Suppressor macrophage treated with lipopolysaccharide for 4 hours (primary cell): ENCODE results near the gene CCNC.

Experiments used
- DNase-seq: peaks from one replicate; pipeline ENCODE4 v3.0.0-alpha.2; 2020

Gene CCNC, protein sequence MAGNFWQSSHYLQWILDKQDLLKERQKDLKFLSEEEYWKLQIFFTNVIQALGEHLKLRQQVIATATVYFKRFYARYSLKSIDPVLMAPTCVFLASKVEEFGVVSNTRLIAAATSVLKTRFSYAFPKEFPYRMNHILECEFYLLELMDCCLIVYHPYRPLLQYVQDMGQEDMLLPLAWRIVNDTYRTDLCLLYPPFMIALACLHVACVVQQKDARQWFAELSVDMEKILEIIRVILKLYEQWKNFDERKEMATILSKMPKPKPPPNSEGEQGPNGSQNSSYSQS

DNA sequence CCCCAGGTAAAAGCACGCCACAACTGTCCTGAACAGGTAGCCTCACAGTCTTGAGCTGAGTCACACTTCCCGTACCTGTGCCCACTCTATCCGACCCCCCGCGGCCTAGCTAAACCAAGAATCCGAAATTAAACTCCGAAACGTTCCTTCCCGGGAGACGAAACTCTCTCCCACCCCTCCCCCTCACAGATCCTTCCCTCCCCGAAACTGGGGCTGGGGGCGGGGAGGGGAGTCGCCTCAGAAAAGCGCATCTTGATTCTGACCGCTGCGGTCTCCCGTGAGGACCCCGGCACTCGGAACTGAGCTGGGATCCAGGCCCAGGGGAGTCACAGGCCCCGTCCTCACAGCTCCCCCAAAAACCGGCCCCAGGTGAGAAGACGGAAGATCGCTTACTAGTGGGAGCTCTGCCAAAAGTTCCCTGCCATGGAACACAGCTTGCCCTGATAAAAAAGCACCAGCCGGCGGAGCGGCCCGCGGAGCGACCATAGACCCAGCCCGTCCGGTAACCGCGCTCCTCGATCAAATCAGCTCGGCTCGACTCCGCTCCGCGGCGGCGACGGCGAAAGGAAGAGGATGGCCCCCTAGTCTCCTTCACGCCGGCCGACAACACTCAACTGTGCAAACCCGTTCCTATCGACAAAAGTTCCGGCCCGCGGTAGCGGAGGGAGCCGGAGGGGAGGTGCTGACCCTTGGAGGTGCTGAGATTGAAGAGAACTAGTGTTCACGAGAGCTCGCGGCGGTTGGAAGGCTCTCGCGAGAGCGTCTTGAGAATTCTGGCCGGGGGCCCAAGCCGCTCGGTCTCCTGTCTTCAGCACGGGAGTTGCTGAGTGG, at the start of gene CCNC:
TSS of gene CCNC (minus strand) at position 558 of the 831 bp plus-strand sequence. CDS start at position 425, 133 bp downstream.
- peak; percentile 92 for DNase-seq

DNA sequence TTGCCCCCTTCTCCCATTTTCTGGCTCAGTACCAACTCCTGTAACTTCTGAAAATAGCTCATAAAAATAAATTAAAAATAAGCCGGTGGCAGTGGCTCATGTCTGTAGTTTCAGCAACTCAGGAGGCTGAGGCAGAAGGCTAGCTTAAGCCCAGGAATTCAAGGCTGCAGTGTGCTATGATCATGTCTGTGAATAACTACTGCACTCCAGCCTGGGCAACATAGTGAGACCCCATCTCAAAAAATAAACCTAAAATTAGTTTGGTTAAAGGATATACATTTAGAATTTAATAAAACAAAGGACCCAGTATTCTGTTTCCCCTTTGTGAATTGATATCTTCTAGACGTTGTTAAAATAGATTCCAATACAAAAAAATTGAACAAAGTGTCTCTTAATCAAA, 48.7 kb upstream of the CCNC start:
- no peak for DNase-seq

DNA sequence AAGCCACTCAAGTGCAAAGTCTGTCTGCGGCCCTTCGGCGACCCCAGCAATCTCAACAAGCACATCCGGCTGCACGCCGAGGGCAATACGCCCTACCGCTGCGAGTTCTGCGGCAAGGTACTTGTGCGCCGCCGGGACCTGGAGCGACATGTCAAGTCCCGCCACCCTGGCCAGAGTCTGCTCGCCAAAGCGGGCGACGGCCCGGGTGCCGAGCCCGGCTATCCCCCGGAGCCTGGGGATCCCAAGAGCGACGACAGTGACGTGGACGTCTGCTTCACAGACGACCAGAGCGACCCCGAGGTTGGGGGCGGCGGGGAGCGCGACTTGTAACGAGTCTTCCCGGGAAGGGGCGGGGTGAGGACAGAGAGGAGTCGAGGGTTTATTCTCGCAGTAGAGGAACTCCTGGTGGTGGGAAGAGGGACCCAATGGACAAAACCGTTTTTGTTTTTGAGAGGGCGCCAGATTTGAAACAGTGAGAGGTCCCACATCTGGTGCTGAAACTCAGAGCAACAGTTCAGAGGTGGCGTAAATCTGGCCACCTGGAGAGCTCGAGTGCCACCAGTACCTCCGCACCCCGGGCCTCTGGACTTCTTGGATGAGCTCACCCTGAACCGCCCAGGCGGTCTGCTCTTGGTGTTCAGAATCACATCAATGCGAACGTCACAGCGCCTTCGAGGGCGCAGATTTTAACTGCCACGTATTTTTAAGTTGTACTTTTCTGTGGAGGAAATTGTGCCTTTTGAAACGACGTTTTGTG, 46.1 kb upstream of the CCNC start:
- peak; percentile 23 for DNase-seq

DNA sequence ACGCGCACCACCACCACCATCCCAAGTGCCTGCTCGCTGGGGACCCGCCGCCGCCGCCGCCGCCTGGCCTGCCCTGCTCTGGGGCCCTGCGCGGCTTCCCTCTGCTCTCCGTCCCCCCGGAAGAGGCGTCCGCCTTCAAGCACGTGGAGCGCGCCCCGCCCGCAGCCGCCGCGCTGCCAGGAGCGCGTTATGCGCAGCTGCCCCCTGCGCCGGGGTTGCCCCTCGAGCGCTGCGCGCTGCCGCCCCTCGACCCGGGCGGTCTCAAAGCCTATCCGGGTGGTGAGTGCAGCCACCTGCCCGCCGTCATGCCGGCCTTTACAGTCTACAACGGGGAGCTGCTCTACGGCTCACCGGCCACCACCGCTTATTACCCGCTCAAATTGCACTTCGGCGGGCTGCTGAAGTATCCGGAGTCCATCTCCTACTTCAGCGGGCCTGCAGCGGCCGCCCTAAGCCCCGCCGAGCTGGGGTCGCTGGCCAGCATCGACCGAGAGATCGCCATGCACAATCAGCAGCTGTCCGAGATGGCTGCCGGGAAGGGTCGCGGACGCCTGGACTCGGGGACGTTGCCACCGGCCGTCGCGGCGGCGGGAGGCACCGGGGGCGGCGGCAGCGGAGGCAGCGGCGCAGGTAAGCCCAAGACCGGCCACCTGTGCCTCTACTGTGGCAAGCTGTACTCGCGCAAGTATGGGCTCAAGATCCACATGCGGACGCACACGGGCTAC, 45.4 kb upstream of the CCNC start:
- peak; percentile 34 for DNase-seq

DNA sequence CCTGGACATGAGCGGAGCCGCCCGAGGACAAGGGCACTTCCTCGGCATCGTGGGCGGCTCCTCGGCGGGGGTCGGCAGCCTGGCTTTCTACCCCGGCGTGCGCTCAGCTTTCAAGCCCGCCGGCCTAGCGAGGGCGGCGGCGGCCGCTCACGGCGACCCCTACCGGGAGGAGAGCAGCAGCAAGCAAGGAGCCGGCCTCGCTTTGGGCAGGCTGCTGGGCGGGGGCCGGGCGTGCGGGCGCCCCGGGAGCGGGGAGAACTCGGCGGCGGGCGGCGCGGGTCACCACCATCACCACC, 44.9 kb upstream of the CCNC start:
- peak; percentile 60 for DNase-seq

DNA sequence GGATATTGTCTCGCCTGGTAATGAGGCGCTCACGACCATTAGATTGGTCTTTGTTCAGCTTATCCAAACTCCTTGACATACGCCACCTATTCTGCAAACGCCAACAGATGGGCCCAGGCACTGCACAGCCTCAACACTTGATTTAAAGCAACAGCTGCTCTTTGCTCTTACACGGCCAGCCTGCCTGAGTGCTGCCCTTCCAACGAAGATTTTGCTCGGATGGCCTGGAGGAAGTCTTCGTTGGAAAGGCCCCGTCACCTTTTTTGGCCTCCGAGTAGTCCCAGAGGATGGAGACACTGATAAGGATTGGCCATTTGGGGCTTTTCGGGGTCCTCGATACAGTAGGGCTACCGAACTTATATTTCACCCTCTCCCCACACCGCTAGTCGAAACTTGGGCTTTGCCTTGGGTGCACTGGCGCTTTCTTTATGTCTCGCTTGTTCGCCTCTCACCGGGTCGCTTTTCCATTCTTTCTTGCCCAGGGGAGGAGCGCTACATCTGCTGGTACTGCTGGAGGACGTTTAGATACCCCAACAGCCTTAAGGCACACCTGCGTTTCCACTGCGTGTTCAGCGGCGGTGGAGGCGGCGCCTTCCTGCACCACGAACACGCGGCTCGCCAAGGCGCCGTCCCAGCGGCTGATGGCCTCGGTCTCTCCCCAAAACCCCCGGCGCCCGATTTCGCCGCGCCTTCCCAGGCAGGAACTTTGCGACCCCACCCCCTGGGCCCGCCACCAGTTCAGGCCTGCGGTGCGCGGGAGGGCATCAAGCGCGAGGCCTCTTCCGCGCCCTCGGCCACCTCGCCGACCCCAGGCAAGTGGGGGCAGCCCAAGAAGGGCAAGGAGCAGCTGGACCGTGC, 44.3 kb upstream of the CCNC start:
- no peak for DNase-seq

DNA sequence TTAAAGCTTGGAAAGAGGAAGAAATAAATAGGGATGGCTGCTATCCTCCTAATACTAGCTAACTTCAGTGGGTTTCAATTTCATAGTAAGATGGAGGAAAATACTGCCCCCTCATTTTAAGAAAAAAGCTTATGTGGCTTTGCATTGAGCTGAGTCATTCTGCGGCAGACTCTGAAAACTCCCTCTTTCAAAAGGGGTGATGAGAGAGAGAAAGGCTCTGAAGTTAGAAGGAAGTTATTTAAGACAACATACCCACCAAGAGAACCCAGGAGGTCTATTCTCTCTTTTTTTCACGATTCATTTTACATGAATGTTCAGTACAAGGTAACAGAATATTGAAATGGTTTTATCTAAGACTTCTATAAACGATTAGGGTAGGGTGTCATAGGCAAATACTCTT, 42.7 kb upstream of the CCNC start:
- DNase-seq: peak; percentile 49

DNA sequence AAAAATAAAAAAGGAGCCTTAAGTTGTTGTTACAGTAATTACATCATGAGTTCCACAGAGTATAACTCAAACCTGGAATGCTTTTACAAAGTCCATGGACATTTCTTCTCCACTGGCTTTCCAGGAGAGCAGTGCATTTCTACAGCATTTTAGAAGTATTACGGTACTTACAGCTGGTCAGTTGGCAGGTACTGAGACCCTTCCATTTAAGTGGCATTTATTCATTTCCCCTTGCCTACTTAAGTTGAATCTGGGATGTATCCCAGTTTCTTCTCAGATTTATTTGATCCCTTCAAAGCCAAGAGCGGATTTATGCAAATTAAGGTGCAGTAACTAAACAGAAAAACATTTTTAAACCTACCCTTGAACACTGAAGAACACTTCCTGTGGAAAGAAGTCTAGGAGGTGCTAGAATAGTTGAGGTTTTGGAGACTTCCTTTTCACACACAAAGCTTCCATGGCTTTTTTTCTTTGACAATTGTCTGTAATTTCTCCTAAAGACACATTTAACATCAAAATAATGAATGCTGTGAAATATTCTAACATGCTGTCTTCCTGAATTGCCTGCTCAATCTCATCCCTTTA, 41.5 kb upstream of the CCNC start:
- no peak for DNase-seq

DNA sequence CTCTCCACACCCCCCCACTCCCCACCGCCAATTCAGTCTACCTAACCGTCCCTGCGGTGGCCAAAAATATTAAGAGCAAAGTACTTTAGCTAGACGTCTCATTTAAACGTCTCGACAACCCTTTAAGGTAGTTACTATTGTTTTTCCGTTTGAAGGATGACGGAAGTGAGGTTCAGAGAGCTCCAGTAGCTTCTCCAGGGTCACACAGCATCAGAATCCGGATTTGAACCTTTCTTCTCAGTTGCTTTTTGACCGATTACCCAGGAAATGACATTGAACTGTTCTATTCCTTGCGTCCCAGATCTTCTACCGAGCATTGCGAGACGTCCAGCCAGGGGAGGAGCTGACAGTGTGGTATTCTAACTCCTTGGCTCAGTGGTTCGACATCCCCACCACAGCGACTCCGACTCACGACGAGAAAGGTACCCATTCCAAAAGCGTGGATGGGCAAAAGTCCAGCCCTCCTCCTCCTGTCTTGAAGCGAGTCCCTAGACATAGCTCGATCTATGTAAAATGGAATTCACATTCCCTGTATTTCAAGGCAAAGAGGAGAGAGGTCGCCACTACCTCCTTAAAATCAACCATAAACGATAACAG, 40.5 kb upstream of the CCNC start:
- no peak for DNase-seq

DNA sequence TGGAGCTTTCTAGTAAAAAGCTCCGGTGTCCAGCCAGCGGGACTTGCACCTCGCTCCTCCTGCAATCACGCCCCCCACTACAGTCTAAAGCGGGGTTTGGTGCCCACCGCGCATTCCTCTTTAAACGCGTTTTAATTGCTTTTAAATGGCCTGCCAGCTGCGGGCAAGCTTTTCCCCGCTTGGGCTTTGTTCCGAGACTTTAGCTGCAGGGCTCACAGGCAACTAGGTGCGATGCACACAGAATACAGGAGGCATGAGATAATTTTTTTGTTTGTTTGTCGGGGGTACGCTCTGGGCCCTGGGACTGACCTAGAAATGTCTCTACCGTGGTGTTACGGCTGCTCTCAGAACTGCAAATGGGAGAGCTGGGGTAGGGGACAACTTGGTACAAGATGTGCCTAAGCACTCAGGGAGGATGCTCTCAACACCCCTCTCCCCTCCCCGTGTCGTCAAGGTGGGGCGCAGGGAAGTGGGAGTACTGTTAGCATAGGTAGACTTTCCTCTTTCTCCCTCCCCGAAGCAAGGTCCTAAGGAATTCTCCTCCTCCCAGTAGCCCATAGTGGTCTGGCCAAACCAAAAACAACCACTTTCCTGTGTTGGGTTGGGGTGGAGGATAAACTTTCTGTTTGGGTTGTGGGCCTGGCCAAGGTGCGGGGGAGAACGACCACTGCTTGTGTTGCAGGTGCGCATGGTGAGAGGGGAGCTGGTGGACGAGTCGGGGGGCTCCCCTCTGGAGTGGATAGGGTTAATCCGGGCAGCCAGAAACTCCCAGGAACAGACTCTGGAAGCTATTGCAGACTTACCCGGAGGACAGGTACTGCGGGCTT, 39.8 kb upstream of the CCNC start:
- DNase-seq: no peak

DNA sequence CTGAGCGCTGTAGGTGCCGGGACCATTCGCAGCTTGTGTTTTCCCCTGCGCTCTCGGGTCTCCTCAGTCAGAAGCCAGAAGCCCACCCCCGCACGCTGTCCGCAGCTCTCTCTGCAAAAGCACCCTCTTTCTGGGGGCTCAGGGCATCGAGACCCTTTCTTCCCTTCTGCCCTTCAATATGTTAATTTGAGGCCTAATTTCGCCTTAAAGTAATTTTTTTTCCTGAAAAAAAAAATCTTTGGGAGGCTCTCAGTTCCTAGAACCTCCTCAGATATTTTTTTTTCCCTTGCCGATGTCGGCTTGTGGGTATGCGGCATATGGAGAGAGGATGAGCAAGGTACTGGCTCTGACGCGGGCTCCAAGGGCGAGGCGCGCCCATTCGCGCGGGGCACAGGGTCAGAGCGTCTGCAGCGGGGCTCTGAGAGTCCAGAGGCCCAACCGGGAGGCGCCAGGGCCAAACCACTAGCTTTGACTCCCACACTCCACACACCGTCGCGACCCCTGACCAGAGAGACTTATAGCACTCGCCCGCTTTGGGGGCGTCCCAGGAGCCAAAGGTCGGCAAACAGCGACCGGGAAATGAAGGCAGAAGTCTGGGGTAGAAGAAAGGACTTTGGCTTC, 39.1 kb upstream of the CCNC start:
- DNase-seq: no peak

DNA sequence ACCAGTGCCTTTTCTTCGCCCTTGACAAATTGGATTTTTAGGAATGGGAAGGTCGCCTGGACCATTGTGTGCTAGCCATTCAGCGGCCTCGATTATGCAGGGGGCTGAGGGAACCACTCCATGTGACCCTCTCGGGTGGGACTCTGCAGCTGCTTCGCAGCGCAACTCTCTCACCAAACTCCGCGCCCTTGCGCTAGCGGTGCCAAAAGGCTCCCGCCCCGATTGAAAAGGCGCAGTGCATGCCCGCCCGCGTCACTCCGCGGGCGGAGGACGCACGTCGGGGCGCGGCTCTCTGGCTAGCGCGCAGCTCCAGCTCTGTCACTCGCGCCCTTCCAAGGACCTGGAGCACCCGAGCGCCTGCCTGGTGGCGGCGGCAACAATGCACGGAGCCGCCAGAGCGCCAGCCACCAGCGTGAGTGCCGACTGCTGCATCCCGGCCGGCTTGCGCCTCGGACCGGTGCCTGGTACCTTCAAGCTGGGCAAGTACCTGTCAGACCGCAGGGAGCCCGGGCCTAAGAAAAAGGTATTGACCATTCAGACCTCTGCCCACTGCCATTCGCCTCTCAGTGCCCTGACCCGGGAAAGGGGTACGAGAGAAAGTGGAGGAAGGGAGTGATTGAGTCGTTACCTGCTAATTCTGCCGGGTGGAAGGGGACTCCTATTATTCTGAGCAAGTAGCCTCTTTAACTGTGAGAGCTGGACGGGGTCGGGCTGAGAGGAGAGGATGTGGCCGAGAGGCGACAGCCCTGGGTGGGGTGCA, 38.4 kb upstream of the CCNC start, which contains the start of gene PRDM13:
TSS of gene PRDM13 (plus strand) at position 178 of the 760 bp plus-strand sequence. CDS start at position 380, 202 bp downstream.
- no peak for DNase-seq

DNA sequence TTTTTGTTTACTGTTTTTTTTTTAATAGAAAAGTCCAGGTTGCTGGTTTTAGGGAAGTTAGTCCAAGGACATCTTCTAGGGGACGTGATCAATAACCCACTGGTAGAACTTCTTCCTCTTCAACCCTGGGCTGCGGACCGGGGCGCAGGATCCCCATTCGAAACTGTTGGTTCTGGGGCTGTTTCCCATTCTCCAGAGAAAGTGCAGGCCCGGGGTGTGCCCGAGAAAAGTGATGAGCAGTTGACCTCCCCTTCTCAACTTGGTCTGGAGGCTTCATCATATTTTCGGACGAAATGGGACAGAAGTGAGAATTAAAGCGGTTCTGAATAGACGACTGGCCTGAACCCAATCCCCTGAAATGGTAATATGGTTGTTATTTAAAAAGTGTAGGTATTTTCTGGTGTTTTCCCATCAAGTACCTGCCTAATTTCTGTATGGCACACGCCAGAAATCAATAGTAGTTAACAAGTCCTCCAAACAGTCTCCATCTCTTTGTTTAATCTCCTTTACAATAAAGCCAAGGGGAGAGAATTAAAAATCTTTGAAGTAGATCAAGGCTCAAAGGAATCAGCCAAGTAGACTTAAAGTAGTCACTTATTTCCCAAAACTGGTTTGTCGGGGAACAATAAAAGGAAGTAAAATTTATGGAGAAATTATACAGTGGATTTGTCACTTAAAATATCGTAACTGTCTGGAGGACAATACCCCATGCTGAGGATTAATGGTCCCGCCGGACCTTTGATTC, 37.6 kb upstream of the CCNC start:
- DNase-seq: no peak

DNA sequence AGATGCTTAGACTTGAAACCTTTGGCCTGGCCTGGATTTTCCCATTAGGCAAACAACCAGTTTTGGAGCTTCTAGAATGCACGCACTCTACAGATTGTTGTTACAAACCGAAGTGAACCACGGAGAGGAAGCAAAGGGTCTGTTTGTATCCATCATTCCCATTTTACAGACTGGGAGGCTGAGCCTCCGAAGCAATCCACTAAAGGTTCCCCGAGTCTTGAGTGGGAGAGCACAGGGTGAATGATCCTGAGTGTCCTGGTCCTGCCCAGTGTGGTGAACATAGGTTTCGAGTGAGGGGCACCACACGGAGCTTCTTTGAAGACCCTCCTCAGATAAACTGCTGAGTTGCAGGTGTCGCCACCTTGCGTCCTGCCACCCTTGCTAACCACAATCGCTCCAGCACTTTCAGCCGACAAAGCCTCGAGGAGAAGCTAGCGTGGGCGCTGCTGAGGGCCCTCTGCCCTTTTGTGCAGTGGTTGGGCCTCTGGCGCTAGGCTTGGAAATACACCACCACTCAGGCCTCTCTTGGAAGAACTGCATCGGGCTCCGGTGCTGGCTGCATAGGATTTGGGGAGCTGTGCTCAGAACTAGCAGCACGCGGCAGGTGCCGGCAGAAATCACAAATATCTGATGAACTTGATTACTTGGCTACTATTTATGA, 36.7 kb upstream of the CCNC start:
- no peak for DNase-seq

DNA sequence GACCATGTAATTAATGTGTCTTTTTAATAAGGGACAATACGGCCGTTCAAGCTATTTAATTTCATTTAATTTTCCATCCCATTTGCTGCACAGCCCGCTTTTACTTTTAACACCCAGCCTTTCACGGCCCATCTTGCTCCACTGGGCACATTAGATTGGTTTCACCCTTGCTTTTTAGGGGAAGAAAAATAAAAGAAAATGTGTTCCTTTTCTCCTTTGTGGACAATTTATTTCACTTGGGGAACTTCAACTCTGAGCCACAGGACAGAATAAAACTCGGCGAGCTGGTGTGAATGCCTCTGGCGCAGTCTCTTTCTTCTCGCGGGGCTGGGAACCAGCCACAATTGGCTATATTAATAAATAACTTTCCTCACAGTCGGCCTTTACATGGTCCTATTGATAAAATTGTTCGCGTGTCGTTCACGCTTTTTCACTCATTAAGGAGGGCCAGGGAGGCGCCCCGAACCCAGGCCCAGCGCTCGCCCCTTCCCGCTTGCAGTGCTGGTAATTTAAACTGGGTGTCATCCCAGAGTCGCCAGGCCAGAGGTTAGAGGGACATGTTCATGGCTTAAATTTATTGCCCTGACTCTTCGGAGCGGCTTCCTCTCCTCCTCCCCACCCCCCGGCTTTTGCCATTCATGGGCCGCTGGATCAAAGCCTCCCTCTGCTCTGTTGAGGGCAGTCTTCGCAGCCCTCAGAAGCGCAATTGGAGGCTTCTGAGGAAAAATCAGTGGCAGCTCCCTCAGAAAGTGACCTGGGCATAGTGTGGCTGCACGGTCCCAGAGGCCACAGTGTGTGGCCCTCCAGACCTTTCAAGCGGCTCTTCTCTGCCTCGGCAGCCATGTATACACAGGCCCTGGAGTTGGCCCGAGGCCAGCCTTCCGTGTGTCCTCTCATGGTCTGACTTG, 36.0 kb upstream of the CCNC start:
- no peak for DNase-seq

DNA sequence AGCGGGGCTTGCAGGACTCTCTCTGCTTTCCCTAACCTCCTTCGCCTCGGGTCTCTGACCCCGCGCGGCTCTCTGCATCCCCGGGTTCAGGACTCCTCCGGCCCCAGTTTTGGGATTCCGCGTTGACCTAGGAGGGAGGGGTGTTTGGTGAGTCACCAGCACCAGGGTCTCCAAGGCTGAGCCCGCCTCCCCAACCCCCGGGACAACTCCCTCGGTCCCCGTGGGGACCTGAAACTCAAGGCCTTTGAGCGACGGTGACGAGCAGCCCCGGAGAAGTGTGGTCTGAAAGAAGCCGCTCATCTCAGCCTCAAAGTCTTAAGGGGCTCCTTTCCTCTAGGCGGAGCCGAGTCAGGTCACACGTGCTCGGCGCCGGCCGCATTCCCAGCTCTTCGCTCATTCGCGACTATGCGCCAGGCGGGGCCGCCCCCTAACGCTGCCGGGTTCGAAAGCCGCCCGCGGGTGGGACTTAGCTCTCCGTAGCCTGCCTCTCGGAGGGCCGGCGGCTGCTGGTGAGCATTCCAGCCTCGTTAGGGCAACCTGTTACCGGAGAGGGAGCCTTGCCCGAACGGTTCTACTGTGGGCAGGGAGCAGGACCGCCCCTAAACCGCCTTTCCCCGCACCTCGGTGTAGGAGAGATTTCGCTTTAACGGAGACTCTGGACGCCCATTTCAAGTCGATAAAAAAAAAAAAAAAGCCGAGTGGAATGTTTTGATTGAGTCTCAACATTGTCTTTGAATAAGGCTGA, 35.1 kb upstream of the CCNC start:
- peak; percentile 30 for DNase-seq
